GM21529 (cell line): ENCODE results near the gene ZNF837.
A peak's percentile ranks its signal among the peaks of the same experiment; 100 is the strongest.

ENCODE experiments used
- ATAC-seq: cut with Tn5 transposase; IDR thresholded peaks from one replicate; pipeline ENCODE4 v1.9.1; 2021; ENCODE audit not compliant: unreplicated experiment

Gene ZNF837

GRCh38 chr19:58372311-58373133, 8.3 kb downstream of the ZNF837 start:
- no peak for ATAC-seq

- no peak for ATAC-seq
Observed at GRCh38 chr19:58368561-58369360, 12.1 kb downstream of the ZNF837 start.

GRCh38 chr19:58367698-58368454, 13.0 kb downstream of the ZNF837 start:
- no peak for ATAC-seq

- ATAC-seq: no peak
Observed at GRCh38 chr19:58366585-58367430, 14.0 kb downstream of the ZNF837 start.

- no peak for ATAC-seq
Observed at GRCh38 chr19:58364146-58364545, 16.7 kb downstream of the ZNF837 start.

GRCh38 chr19:58362272-58362994, 18.4 kb downstream of the ZNF837 start, which contains the start of gene ZNF497:
ZNF497 (minus strand) TSS chr19:58362751; CDS start chr19:58357635, 5,116 bp downstream.
- ATAC-seq: peak; percentile 80

GRCh38 chr19:58361900-58362271, 18.9 kb downstream of the ZNF837 start:
- ATAC-seq: peak; percentile 19

- ATAC-seq: no peak
Observed at GRCh38 chr19:58357481-58358145, 23.2 kb downstream of the ZNF837 start.

GRCh38 chr19:58356766-58357480, 23.9 kb downstream of the ZNF837 start:
- no peak for ATAC-seq

GRCh38 chr19:58355908-58356765, 24.7 kb downstream of the ZNF837 start:
- ATAC-seq: no peak

- ATAC-seq: no peak
Observed at GRCh38 chr19:58355215-58355796, 25.5 kb downstream of the ZNF837 start.

- no peak for ATAC-seq
Observed at GRCh38 chr19:58354478-58355030, 26.3 kb downstream of the ZNF837 start.

GRCh38 chr19:58353717-58354477, 26.9 kb downstream of the ZNF837 start:
- ATAC-seq: no peak

- ATAC-seq: no peak
Observed at GRCh38 chr19:58352760-58353671, 27.8 kb downstream of the ZNF837 start, which contains the start of gene A1BG. A1BG (minus strand) TSS chr19:58353492; CDS start chr19:58353437, 55 bp downstream.
